Iris pigment epithelial cell (primary cell): ENCODE measurements around the gene TCL1A.
"Not testable (repeated sequence)": the region's sequence is repeated elsewhere in the genome, so short reads cannot be mapped to it uniquely, and the experiment has no call there.

Experiments used
- DNase-seq: peaks from one replicate; pipeline ENCODE4 v3.0.0-alpha.2; 2011; ENCODE audit warnings: low read depth

The TCL1A gene

GRCh38 chr14:95677179-95677835, 36.6 kb downstream of the TCL1A start:
- no peak for DNase-seq

DNA sequence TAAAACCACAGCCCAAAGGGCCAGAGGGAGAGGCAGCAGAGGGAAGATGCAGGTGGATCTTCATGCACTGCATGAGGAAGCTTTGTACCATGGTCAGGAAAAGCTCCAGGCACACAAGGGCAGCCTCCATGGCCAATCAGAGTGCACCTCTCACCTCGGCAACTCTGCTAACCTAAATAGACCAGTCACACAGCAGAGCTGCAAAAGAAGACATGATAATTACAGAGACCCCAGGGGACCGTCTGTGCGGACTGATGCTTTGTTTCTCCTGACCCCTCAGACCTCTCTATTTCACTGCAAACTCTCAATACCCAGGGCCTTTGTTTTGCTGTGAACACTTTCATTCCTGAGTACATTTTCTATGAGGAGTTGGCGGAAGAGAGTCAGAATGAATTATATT, 38.4 kb downstream of the TCL1A start:
- no peak for DNase-seq

DNA sequence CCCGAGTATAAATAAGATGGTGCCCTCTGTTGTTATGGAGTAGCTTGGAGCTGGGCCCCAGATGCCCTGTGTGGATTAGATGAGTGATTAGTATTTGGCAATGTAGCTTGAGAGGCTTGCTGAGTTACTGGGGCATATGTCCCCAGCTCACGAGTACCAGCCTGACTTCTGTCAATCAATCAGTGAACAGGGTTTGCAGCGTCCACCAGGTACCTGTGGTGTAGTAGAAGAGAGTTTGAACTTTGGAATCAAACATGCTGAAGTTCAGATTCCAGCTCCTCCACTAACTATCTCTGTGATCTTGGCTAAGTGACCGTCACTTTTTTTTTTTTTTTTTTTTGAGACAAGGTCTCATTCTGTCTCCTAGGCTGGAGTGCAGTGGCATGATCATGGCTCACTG, 39.3 kb downstream of the TCL1A start:
- no peak for DNase-seq

DNA sequence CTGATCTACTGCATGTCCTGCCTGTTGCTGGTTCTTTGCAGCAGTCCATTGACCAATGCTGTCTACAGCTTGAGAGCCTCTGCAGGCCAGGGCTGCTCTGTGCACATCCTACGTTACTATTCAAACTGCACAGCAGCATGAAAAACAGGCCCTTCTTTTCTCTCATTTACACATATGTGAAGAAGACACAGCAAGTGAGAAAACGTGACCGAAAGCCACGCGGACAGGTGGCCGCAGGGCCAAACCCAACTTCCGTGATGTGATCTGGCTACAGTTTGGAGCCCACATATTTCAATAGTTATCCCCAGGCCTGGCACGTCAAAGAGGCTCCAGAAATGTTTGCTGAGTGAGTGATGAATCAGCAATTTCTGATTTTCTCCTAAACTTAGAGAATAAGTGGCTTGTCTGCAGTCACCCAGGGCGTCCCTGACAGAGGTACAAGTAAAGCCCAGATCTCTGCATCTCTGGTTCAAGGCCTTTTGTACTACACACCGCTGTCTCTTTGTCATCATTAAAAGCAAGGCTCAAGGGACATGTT, 45.6 kb downstream of the TCL1A start:
- DNase-seq: no peak

DNA sequence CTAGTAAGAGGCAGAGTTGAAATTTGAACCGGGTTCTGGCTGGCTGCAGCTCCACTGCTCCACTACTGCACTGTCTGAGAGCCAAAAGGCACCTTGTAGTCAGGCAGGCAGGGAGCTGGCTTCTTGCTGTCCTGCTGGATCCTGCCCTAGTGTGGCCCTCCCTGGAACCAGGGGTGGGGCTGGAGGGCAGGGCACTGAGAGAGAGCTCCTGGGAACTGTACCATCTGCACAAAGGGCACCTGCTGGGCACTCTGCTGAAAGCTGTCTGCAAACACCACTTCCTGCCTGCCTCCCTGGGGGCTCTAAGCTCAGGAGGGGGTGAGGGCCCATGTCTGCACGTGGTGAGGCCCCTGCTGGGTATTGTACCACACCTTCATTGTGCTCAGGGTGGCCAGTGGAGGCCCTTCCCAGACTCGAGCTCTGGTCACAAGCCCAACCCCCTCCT, 46.7 kb downstream of the TCL1A start:
- DNase-seq: no peak

- no peak for DNase-seq
Observed at GRCh38 chr14:95666450-95666849, 47.5 kb downstream of the TCL1A start.

DNA sequence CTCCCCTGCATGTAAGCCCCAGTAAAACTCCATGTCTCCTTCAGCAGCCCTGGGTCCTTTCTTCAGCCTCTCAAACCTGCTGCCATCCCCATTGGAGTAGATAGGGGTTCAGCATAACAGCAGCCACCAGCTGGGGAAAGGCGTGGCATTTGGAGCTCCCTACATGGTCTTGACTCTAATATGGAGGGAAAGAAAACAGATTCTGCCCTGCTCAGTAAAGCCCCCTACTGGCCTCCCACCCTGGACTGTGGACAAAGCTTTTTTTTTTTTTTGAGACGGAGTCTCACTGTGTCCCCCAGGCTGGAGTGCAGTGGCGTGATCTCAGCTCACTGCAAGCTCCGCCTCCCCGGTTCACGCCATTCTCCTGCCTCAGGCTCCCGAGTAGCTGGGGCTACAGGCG, 48.4 kb downstream of the TCL1A start:
- not testable (repeated sequence) for DNase-seq

DNA sequence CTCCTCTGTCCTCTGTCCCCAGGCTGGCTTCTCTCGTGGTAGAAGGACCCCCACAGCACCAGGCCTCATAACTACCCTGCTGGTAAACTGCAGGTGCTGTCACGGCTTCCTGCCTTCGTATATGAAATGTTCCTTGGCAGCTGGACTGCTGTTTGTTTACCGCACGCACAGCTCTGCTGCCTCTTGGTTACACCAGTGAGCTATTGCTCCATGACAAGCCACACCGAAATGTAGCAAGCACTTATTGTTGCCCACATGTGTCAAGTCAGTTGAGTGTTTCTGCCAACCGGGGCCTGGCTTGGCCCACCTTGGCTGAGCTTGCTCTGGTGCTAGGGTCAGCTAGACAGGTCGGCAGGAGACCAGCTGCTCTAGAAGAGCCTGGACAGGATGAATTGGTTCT, 49.4 kb downstream of the TCL1A start:
- DNase-seq: no peak

GRCh38 chr14:95664066-95664465, 49.9 kb downstream of the TCL1A start:
- no peak for DNase-seq

- no peak for DNase-seq
Observed at GRCh38 chr14:95663226-95663797, 50.6 kb downstream of the TCL1A start.

DNA sequence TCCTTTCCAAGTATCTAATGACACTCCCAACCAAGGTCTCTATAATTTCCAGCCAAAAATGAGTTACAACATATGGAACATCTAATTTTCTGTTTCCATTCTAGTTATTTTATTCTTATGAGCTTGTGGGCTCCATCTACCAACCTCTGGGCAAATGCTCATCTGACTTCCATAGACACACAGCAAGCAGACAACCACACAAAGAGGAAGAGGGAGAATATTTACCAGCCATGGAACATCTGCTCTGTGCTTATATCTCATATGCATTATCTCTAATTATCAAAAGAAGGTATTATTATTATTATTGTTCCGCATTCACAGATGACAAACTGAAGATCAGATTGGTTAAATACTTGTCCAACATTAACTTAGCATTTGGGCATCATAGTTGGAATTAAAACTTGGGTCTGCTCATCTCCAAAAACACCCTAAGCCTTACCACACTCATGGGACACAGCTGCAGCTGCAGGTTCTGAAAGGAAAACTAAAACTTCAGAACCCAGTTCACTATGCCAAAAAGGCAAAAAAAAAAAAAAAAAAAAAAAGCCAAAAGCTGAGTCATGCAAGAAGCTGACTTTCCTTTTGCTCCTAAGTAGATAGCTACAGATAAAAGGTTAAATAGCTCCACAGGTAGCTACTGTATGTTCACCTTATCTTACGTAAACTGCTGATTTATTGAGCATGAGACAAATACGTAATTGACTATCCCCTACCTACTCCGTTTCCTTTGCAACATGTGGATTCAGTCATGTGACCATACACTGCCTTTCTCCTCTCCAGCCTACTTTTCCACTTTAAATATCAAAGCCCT, 51.3 kb downstream of the TCL1A start:
- DNase-seq: no peak

DNA sequence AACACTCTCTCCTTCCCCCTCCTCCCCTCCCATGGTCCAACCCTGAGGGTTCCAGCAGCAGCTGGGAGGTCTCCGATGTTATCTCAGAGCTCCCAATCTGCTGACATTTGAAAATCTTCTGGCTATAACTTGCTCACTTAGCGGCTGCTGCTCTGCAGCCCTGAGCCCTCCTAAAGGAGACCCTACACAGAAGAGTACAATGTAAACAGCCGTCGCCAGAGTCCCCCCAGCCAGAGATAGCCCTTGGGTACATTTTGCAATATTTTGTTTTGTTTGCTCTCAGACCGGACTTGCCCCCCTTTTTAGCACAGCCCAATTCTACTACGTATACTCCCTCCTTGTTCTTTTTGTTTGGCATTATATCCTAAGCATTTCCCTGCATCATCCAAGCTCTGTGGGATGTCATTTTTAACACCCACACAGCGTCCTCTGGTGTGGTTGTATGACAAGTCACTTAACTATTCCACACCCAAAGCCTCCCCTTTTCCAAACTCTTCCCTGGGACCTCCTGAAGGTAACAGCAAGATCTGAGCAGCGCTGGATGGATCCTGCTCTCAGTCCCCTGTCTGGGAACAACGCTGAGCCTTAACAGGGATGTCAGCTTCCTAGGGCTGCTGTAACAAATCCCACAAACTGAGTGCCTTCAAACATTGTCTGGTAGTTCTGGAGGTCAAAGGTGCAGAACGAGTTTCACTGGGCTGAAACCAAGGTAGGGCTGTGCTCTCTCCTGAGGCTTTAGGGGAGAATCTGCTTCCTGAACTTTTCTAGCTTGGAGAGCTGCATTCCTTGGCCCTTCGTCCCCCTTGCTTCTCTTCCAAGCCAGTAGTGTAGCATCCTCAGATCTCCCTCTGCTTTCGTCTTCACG, 53.0 kb downstream of the TCL1A start:
- no peak for DNase-seq

DNA sequence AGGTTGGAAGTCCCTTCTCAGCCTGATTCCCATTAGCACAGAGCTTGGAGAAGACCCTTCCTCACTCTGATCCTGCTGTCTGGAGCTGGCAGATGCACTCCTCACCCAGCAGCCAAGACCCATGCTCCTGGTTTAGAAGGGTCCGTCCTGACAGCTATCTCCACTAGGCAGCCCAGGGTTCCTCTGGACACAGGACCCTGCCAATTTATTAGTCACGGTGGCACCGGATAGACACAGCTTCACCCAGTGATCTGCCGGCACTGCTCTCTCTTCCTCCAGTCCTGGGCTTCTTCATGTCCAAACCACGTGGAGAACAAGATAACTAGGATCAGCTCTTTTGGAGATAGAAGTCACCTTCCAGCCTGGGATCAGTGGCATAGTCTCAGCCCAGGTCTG, 53.9 kb downstream of the TCL1A start:
- no peak for DNase-seq
